BLaER1 treated with 17β-estradiol and CSF1 and Interleukin-3, amounts not matched to agents 10 nM and 100 nM (cell line): ENCODE results near the gene MDC1.

Experiments
- H3K27ac ChIP-seq, 11 experiments: shearing (Covaris generic); formaldehyde crosslinking; 2 replicates each; pipeline ENCODE4 v1.8.1; 2022
- H3K27me3 ChIP-seq, 11 experiments: shearing (Covaris generic); formaldehyde crosslinking; 2 replicates each; pipeline ENCODE4 v1.8.1; 2022
- H3K36me3 ChIP-seq, 11 experiments: shearing (Covaris generic); formaldehyde crosslinking; 2 replicates each; pipeline ENCODE4 v1.8.1; 2022
- H3K4me1 ChIP-seq, 10 experiments: shearing (Covaris generic); formaldehyde crosslinking; 2 replicates each; pipeline ENCODE4 v1.8.1; 2022
- H3K4me2 ChIP-seq, 11 experiments: shearing (Covaris generic); formaldehyde crosslinking; 2 replicates each; pipeline ENCODE4 v1.8.1; 2022
- H3K4me3 ChIP-seq, 10 experiments: shearing (Covaris generic); formaldehyde crosslinking; 2 replicates each; pipeline ENCODE4 v1.8.1; 2022
- H3K9ac ChIP-seq, 11 experiments: shearing (Covaris generic); formaldehyde crosslinking; 2 replicates each; pipeline ENCODE4 v1.8.1; 2022
- H3K9me3 ChIP-seq, 11 experiments: shearing (Covaris generic); formaldehyde crosslinking; replicated peaks in 1 of 11; 2 replicates each; pipeline ENCODE4 v1.8.1; 2022
- H4K20me1 ChIP-seq, 11 experiments: shearing (Covaris generic); formaldehyde crosslinking; 2 replicates each; pipeline ENCODE4 v1.8.1; 2022
- Cebpa-rat ChIP-seq, 11 experiments: shearing (Covaris generic); IDR thresholded peaks; 2 replicates each; pipeline ENCODE4 v1.8.1; 2022

MDC1 gene

GRCh38 chr6:30654798-30655742 is 62.0 kb downstream of the MDC1 start:
- H3K27me3 ChIP-seq = no peaks in the 10 kb centered on the region

GRCh38 chr6:30651143-30651542 is 65.9 kb downstream of the MDC1 start:
- H3K9me3 ChIP-seq = no peaks in the 10 kb centered on the region
- H3K4me2 ChIP-seq = no peak overlapping the region
- H3K4me3 ChIP-seq = no peak overlapping the region
- H3K27me3 ChIP-seq = no peaks in the 10 kb centered on the region
- peaks cover 0 to 43% (median 5%) of the 10 kb centered on the region in 11 experiments; a peak in 9 of 22 replicates for H4K20me1 ChIP-seq
- H3K4me1 ChIP-seq = peaks cover 11 to 29% (median 22%) of the 10 kb centered on the region in 10 experiments
- no peak overlapping the region for H3K9ac ChIP-seq
- H3K27ac ChIP-seq = no peak overlapping the region
- no peak for TF ChIP-seq Cebpa-rat (IDR thresholded peaks at IDR 0.05)
- peaks cover 55 to 75% (median 67%) of the 10 kb centered on the region in 11 experiments for H3K36me3 ChIP-seq

More at GRCh38 chr6:30654798-30655742, 62.0 kb downstream of the MDC1 start:
- Histone ChIP-seq H3K4me3 (no peak overlapping the region), H3K36me3 (peaks cover 94 to 100% (median 98%) of the 10 kb centered on the region in 11 experiments), H3K9ac (0 out of 22 replicates have a peak overlapping the region, but pooled peaks of 1 of the 11 experiments have one; percentile 5), H3K4me1 (peaks cover 0 to 15% (median 4%) of the 10 kb centered on the region in 10 experiments; a peak in 7 of 20 replicates), H3K27ac (no peak overlapping the region), H3K9me3 (no peaks in the 10 kb centered on the region), H3K4me2 (no peak overlapping the region), H4K20me1 (peaks cover 0 to 39% (median 0%) of the 10 kb centered on the region in 11 experiments; a peak in 8 of 22 replicates)
- no peak for TF ChIP-seq Cebpa-rat (IDR thresholded peaks at IDR 0.05)
